22Rv1 (cell line): Measurements from ENCODE around the gene RBM20.

Experiments used
- CTCF ChIP-seq: fragments of 450-650 bp; IDR thresholded peaks from 2 replicates; pipeline ENCODE4 v1.5.1; 2017; ENCODE audit warnings: mild to moderate bottlenecking
- ZFX ChIP-seq: fragments of 450-650 bp; IDR thresholded peaks from 2 replicates; pipeline ENCODE4 v1.6.1; 2017; ENCODE audit warnings: antibody characterized with exemption, borderline replicate concordance

GRCh38 chr10:110860576-110861241 lies 216.6 kb downstream of the RBM20 start:
- TF ChIP-seq CTCF (no peak), ZFX (no peak)
